Breast epithelium (tissue), 3 donors: Measurements from ENCODE around the gene TDRD12.

ENCODE experiments used
- CTCF ChIP-seq, 3 donors: fragments of 450-650 bp; IDR thresholded peaks; one replicate each; pipeline ENCODE4 v1.5.1; 2016 to 2017; ENCODE audit warnings: antibody characterized with exemption in 3 of 3, mild to moderate bottlenecking in 3 of 3, moderate library complexity in 3 of 3
- POLR2A ChIP-seq: fragments of 450-650 bp; IDR thresholded peaks from one replicate; pipeline ENCODE4 v1.6.1; 2016; ENCODE audit warnings: antibody characterized with exemption, mild to moderate bottlenecking, moderate library complexity
- POLR2AphosphoS5 ChIP-seq, 3 donors: sonication (generic); formaldehyde crosslinking; IDR thresholded peaks; one replicate each; pipeline ENCODE4 v1.6.1; 2017; ENCODE audit warnings: antibody characterized with exemption in 3 of 3

GRCh38 chr19:32789429-32789828 is 69.9 kb downstream of the TDRD12 start:
- TF ChIP-seq CTCF (IDR thresholded peaks at IDR 0.05) (no peak), POLR2AphosphoS5 (IDR thresholded peaks at IDR 0.05) (no peak), POLR2A (no peak)
